HL-60 (cell line): Measurements from ENCODE around the gene NOP10.

Experiments used
- CTCF ChIP-seq: IDR thresholded peaks from one replicate; pipeline ENCODE4 v1.5.1; 2011; ENCODE audit warnings: low read length, control low read depth, inconsistent platforms; ENCODE audit not compliant: insufficient read depth
- GABPA ChIP-seq: IDR thresholded peaks from 2 replicates; pipeline ENCODE4 v1.6.1; 2012; ENCODE audit warnings: low read depth
- REST ChIP-seq: IDR thresholded peaks from 2 replicates; pipeline ENCODE4 v1.6.1; 2012; ENCODE audit warnings: low read depth; ENCODE audit not compliant: insufficient replicate concordance

- no peak for TF ChIP-seq GABPA
- TF ChIP-seq REST: no peak
- TF ChIP-seq CTCF: no peak
These were observed 13.9 kb downstream of the NOP10 start for GRCh38 chr15:34329006-34329405.
